B cell (primary cell): ENCODE results near the gene PGP. TPM values are rescaled to one million over a fixed set of nuclear protein-coding genes. Genes with fewer than 3 reads are reported as not detected.
"Not testable (repeated sequence)": the region's sequence is repeated elsewhere in the genome, so short reads cannot be mapped to it uniquely, and the experiment has no call there.

Experiments used
- ATAC-seq: fragments of 200-7000 bp; cut with Tn5 transposase; one replicate; pipeline ENCODE4 v1.10.0; 2021; ENCODE audit warnings: low read depth, mild to moderate bottlenecking, moderate number of reproducible peaks, moderate library complexity
- CTCF ChIA-PET: fragments of 350-600 bp; sonication (Branson Sonifier 250); formaldehyde crosslinking; loops from one replicate; lab custom pipeline; 2021; ENCODE audit warnings: antibody characterized with exemption, inconsistent platforms; lab: Charles Lee
- POLR2A ChIA-PET: fragments of 350-600 bp; sonication (Branson Sonifier 250); formaldehyde crosslinking; loops from one replicate; lab custom pipeline; 2021; ENCODE audit warnings: antibody characterized with exemption; lab: Charles Lee
- DNase-seq: peaks from one replicate; pipeline ENCODE4 v3.0.0; 2013
- H2AFZ ChIP-seq: 2 replicates; pipeline ENCODE4 v1.6.1; 2012; ENCODE audit warnings: mild to moderate bottlenecking, low read depth, low read length; ENCODE audit not compliant: insufficient read depth, poor library complexity, severe bottlenecking
- H3K27ac ChIP-seq, 2 donors: 1 replicate in 1 of 2; 2 replicates in 1 of 2; pipeline ENCODE4 v1.5.1; 2012 to 2013; ENCODE audit warnings: low read length in 2 of 2, mild to moderate bottlenecking in 2 of 2, moderate library complexity in 1 of 2
- H3K27me3 ChIP-seq, 4 experiments: fragments of 200-600 bp in 1 of 4; sonication (generic) in 1 of 4; replicated peaks in 1 of 4; 1 replicate in 2 of 4; 2 replicates in 2 of 4; pipeline versions ENCODE4 v1.6.1 to v1.7.0; 2013 to 2016; ENCODE audit warnings: low read length in 3 of 4, mild to moderate bottlenecking in 2 of 4, mixed read lengths in 1 of 4, moderate library complexity in 1 of 4; ENCODE audit not compliant: insufficient read depth in 4 of 4, control insufficient read depth in 3 of 4; ENCODE audit errors: control extremely low read depth in 1 of 4
- H3K36me3 ChIP-seq, 2 experiments: replicated peaks in 1 of 2; 1 replicate in 1 of 2; 2 replicates in 1 of 2; pipeline versions ENCODE4 v1.6.1 to v1.7.1; 2013; ENCODE audit warnings: low read length in 1 of 2; ENCODE audit not compliant: insufficient read depth in 2 of 2, control insufficient read depth in 1 of 2; ENCODE audit errors: control extremely low read depth in 1 of 2, extremely low read depth in 1 of 2
- H3K4me1 ChIP-seq, 2 donors: fragments of 200-600 bp in 1 of 2; sonication (generic) in 1 of 2; 1 replicate in 1 of 2; 2 replicates in 1 of 2; pipeline versions ENCODE4 v1.5.1 to v1.6.1; 2013 to 2017; ENCODE audit warnings: low read length in 2 of 2; ENCODE audit not compliant: control insufficient read depth in 2 of 2, insufficient read depth in 2 of 2
- H3K4me2 ChIP-seq: replicated peaks from 2 replicates; pipeline ENCODE3; 2012; ENCODE audit warnings: mild to moderate bottlenecking, low read depth, low read length; ENCODE audit not compliant: poor library complexity, severe bottlenecking
- H3K4me3 ChIP-seq, 5 experiments: fragments of 200-600 bp in 1 of 5; sonication (generic) in 1 of 5; 1 replicate in 3 of 5; 2 replicates in 2 of 5; pipeline versions ENCODE4 v1.5.1 to v1.7.0; 2011 to 2016; ENCODE audit warnings: low read length in 4 of 5, mild to moderate bottlenecking in 4 of 5, low read depth in 2 of 5, control low read depth in 1 of 5, moderate library complexity in 1 of 5; ENCODE audit not compliant: insufficient read depth in 1 of 5; ENCODE audit errors: control extremely low read depth in 1 of 5, extremely low read depth in 1 of 5
- H3K79me2 ChIP-seq: fragments of 200-600 bp; sonication (generic); one replicate; pipeline ENCODE4 v1.6.0; 2016; ENCODE audit warnings: low read length; ENCODE audit not compliant: control insufficient read depth, insufficient read depth
- H3K9ac ChIP-seq: fragments of 200-600 bp; sonication (generic); 2 replicates; pipeline ENCODE4 v1.6.1; 2017; ENCODE audit warnings: mild to moderate bottlenecking, low read length, moderate library complexity
- H3K9me3 ChIP-seq, 3 donors: one replicate each; pipeline versions ENCODE4 v1.6.1 to v1.7.1; 2013; ENCODE audit warnings: low read length in 2 of 3; ENCODE audit not compliant: control insufficient read depth in 2 of 3, insufficient read depth in 1 of 3; ENCODE audit errors: control extremely low read depth in 1 of 3
- H4K20me1 ChIP-seq: 2 replicates; pipeline ENCODE4 v1.6.0; 2012; ENCODE audit warnings: mild to moderate bottlenecking, low read length; ENCODE audit not compliant: insufficient read depth, control insufficient read depth, poor library complexity, severe bottlenecking
- H3K27ac Mint-ChIP-seq: one replicate; pipeline ENCODE4 v1.8.0; 2021; ENCODE audit warnings: mixed read lengths
- H3K27me3 Mint-ChIP-seq: one replicate; pipeline ENCODE4 v1.8.0; 2021; ENCODE audit warnings: mixed read lengths
- H3K4me1 Mint-ChIP-seq: one replicate; pipeline ENCODE4 v1.8.0; 2021; ENCODE audit warnings: mixed read lengths
- H3K4me3 Mint-ChIP-seq: one replicate; pipeline ENCODE4 v1.8.0; 2021; ENCODE audit warnings: mixed read lengths
- H3K9me3 Mint-ChIP-seq: one replicate; pipeline ENCODE4 v1.8.0; 2022; ENCODE audit warnings: mixed read lengths; ENCODE audit not compliant: insufficient read depth
- EZH2 ChIP-seq: IDR thresholded peaks from 2 replicates; pipeline ENCODE4 v1.6.1; 2012; ENCODE audit warnings: borderline replicate concordance, low read depth, mild to moderate bottlenecking, moderate library complexity, low read length; ENCODE audit not compliant: insufficient read depth, poor library complexity, severe bottlenecking
- WGBS: methylation state at CpG from one replicate; pipeline ENCODE4 v1.1.5; 2013; ENCODE audit warnings: missing lambda C conversion rate; ENCODE audit not compliant: insufficient coverage; 5-methylcytosine and 5-hydroxymethylcytosine counted together
- intact Hi-C: fragments of 100-400 bp; cut with micrococcal nuclease; formaldehyde crosslinking; loops from one replicate; pipeline ENCODE4 v1.10.0; 2022
- polyA plus RNA-seq: library from polyadenylated mRNA; depleted of rRNA; stranded (reverse); fragments of >200 nt; gene quantifications from 2 replicates; pipeline ENCODE4 v1.2.3, GENCODE V29; 2012
- total RNA-seq, 2 donors: library from RNA; stranded (reverse); fragments of 120-200 nt in 1 of 2; gene quantifications; 1 replicate in 1 of 2; 2 replicates in 1 of 2; pipeline versions ENCODE4 v1.2.3 to v1.2.4, GENCODE V29; 2013 to 2022
- TF ChIP-seq, protein P1 (sequence below): fragments of 200-600 bp; IDR thresholded peaks from one replicate; pipeline ENCODE4 v1.8.0; 2022; ENCODE audit warnings: antibody characterized with exemption, mild to moderate bottlenecking

PGP gene
- total and polyA plus RNA-seq, 2 donors (not counting 1 experiment from before 2014, with no cell fraction given), result 15.4 to 16.5 TPM

DNA sequence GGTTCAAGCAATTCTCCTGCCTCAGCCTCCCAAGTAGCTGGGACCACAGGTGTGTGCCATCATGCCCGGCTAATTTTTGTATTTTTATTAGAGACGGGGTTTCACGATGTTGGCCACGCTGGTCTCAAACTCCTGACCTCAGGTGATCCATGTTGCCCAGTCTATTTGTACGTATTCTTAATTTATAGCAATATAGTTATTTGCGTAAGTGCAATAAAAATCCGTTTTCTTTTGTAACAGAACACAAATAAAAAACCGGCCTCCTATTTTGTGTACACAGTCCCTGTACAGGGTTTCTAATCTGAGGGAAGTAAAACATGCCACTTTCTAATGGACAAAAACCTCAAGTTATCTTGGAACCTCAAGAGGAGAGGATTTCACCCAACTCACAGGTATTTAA lies 45.6 kb upstream of the PGP start:
- no peak overlapping the region for H2AFZ ChIP-seq
- H3K4me3 ChIP-seq, result no peak overlapping the region
- H3K27me3 ChIP-seq, result no peaks in the 10 kb centered on the region
- peaks cover 8 to 82% of the 10 kb centered on the region in 2 experiments for H3K36me3 ChIP-seq
- no peak overlapping the region for H3K9ac ChIP-seq
- H3K27ac ChIP-seq, result no peak overlapping the region
- H3K27me3 Mint-ChIP-seq, result no peaks in the 10 kb centered on the region
- ChIA-PET CTCF (interaction anchor here (1.1 to 2.1 kb wide), 2 partner anchors 10 to 241 kb away, joined by 3 to 9 read pairs; no protein-coding TSS in a partner anchor), POLR2A (no interaction called here)
- H3K4me1 Mint-ChIP-seq, result peaks cover 11% of the 10 kb centered on the region
- peaks cover 61% of the 10 kb centered on the region for H4K20me1 ChIP-seq
- no peak overlapping the region for H3K4me2 ChIP-seq
- intact Hi-C loops, result no loop called here
- no peaks in the 10 kb centered on the region for H3K9me3 ChIP-seq
- no peak overlapping the region for H3K27ac Mint-ChIP-seq
- TF ChIP-seq EZH2, result no peak
- TF ChIP-seq, protein P1, sequence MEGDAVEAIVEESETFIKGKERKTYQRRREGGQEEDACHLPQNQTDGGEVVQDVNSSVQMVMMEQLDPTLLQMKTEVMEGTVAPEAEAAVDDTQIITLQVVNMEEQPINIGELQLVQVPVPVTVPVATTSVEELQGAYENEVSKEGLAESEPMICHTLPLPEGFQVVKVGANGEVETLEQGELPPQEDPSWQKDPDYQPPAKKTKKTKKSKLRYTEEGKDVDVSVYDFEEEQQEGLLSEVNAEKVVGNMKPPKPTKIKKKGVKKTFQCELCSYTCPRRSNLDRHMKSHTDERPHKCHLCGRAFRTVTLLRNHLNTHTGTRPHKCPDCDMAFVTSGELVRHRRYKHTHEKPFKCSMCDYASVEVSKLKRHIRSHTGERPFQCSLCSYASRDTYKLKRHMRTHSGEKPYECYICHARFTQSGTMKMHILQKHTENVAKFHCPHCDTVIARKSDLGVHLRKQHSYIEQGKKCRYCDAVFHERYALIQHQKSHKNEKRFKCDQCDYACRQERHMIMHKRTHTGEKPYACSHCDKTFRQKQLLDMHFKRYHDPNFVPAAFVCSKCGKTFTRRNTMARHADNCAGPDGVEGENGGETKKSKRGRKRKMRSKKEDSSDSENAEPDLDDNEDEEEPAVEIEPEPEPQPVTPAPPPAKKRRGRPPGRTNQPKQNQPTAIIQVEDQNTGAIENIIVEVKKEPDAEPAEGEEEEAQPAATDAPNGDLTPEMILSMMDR, result no peak
- H3K79me2 ChIP-seq, result peaks cover 33% of the 10 kb centered on the region
- 100% methylated on average over 4 of the region's 8 CpGs for WGBS
- peaks cover 0 to 3% of the 10 kb centered on the region in 2 donors for H3K4me1 ChIP-seq
- no peak for DNase-seq
- H3K9me3 Mint-ChIP-seq, result no peaks in the 10 kb centered on the region
- ATAC-seq, result no peak
- no peak overlapping the region for H3K4me3 Mint-ChIP-seq

- POLR2A ChIA-PET, result interaction anchor here (0.6 kb wide), 1 partner anchor 34 kb away, joined by 6 read pairs; no protein-coding TSS in a partner anchor
- not testable (repeated sequence) for H3K27ac Mint-ChIP-seq, H3K4me3 ChIP-seq, H3K9me3 ChIP-seq, H3K4me2 ChIP-seq, H3K27ac ChIP-seq, DNase-seq, H3K9ac ChIP-seq, H2AFZ ChIP-seq, H3K4me3 Mint-ChIP-seq, ATAC-seq, H3K4me1 ChIP-seq, H3K27me3 Mint-ChIP-seq, H3K27me3 ChIP-seq, H3K9me3 Mint-ChIP-seq, H3K4me1 Mint-ChIP-seq
- peaks cover 45% of the 10 kb centered on the region for H4K20me1 ChIP-seq
- intact Hi-C loops, result loop anchor here (10.0 kb wide), 1 partner anchor 234 kb away; the partner anchor contains the start of gene NHERF2
- H3K36me3 ChIP-seq, result peaks cover 8 to 75% of the 10 kb centered on the region in 2 experiments
- H3K79me2 ChIP-seq, result peaks cover 15% of the 10 kb centered on the region
- CTCF ChIA-PET, result interaction anchor here (1.4 to 2.1 kb wide), 2 partner anchors 8 to 249 kb away, joined by 4 to 9 read pairs; no protein-coding TSS in a partner anchor
- 98% methylated on average over 5 of the region's 7 CpGs for WGBS
Observed at GRCh38 chr16:2258530-2258929, 43.9 kb upstream of the PGP start.
